ENCODE data around the gene ANGPTL2. TPM values are rescaled to one million over a fixed set of nuclear protein-coding genes. Genes with fewer than 3 reads are reported as not detected.

The ANGPTL2 gene
- polyA plus RNA-seq, 1 of the 3 experiments (the other 2 are of a cell fraction), result 12.3 TPM

Other genes with a start within 250 kb of the ANGPTL2 start
- 3.9 and 4.1 TPM in 2 replicates for gene RALGPS1, start 207.9 kb downstream of the ANGPTL2 start, polyA plus RNA-seq (2012; rRNA removed)
- 9.1 and 10.4 TPM in 2 replicates for gene GARNL3, start 142.1 kb upstream of the ANGPTL2 start, polyA plus RNA-seq (2012; rRNA removed)

Data from SK-N-SH (cell line).